ENCODE results near the gene PEX3. TPM values are rescaled to one million over a fixed set of nuclear protein-coding genes. Genes with fewer than 3 reads are reported as not detected.

Gene PEX3
- total and polyA plus RNA-seq, 2 experiments from 2014 or later = 23.2 to 24.5 TPM

DNA sequence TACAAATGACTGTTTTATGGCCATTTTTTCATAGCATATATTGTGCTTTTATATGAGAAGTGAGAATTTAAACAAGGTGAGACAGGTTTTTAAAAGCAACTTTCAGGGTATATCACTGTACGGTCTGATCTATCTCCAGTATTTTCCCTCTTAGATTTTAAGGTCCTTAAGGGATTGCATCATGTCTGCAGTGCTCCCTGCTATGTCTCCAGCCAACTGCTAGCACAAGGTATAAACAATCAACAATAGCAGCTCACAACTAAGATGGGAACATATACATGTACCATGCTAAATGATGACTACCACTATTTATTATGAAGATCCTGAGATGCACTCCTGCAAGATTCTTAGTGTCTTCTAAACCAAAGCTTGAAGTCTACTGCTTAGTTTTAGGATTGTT lies 53.8 kb downstream of the PEX3 start:
- Histone ChIP-seq H3K27ac (no peak overlapping the region), H3K79me2 (peaks cover 28% of the 10 kb centered on the region), H3K4me3 (no peak overlapping the region), H3K27me3 (no peaks in the 10 kb centered on the region), H3K4me2 (no peak overlapping the region), H3K36me3 (replicated peaks; ENCODE audit: insufficient read depth, low read depth) (no peaks in the 10 kb centered on the region), H4K20me1 (ENCODE audit: insufficient read depth, poor library complexity, severe bottlenecking) (peaks cover 3% of the 10 kb centered on the region), H3K9me2 (replicated peaks; ENCODE audit: insufficient read depth) (no peaks in the 10 kb centered on the region), H3K4me1 (ENCODE audit: insufficient read depth) (no peaks in the 10 kb centered on the region), H3K9me3 (ENCODE audit: low read depth) (no peaks in the 10 kb centered on the region), H2AFZ (no peak overlapping the region)
- 70% methylated on average over 1 of the region's 1 CpG for WGBS (ENCODE audit: low lambda C conversion rate, missing lambda C conversion rate)
- TF ChIP-seq, protein P1, sequence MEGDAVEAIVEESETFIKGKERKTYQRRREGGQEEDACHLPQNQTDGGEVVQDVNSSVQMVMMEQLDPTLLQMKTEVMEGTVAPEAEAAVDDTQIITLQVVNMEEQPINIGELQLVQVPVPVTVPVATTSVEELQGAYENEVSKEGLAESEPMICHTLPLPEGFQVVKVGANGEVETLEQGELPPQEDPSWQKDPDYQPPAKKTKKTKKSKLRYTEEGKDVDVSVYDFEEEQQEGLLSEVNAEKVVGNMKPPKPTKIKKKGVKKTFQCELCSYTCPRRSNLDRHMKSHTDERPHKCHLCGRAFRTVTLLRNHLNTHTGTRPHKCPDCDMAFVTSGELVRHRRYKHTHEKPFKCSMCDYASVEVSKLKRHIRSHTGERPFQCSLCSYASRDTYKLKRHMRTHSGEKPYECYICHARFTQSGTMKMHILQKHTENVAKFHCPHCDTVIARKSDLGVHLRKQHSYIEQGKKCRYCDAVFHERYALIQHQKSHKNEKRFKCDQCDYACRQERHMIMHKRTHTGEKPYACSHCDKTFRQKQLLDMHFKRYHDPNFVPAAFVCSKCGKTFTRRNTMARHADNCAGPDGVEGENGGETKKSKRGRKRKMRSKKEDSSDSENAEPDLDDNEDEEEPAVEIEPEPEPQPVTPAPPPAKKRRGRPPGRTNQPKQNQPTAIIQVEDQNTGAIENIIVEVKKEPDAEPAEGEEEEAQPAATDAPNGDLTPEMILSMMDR (IDR thresholded peaks at IDR 0.05; ENCODE audit: poor library complexity) = no peak
- TF ChIP-seq EZH2 (IDR thresholded peaks at IDR 0.05; ENCODE audit: borderline replicate concordance) = no peak
- TF ChIP-seq EZH2phosphoT487 (IDR thresholded peaks at IDR 0.05; ENCODE audit: low read depth, severe bottlenecking, unreplicated experiment) = no peak
- DNase-seq (ENCODE audit: low spot score) = no peak

DNA sequence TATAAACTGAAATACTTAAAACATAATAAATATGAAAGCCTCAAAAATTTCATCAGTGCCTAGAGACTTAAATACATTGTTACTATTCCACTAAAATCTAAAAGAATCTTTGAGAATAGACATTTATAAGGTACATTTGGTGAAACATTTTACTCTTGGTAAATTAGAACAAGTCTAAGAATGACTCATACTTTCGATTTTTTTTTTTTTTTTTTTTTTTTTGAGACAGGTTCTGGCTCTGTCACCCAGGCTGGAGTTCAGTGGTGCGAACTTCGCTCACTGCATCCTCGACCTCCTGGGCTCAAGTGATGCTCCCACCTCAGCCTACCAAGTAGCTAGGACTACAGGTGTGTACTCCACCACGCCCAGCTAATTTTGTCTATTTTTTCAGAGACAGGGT lies 54.5 kb downstream of the PEX3 start:
- Histone ChIP-seq H3K36me3 (replicated peaks; ENCODE audit: insufficient read depth, low read depth) (no peaks in the 10 kb centered on the region), H3K9me3 (ENCODE audit: low read depth) (no peaks in the 10 kb centered on the region)
- WGBS (ENCODE audit: low lambda C conversion rate, missing lambda C conversion rate) = 91% methylated on average over 5 of the region's 5 CpGs

DNA sequence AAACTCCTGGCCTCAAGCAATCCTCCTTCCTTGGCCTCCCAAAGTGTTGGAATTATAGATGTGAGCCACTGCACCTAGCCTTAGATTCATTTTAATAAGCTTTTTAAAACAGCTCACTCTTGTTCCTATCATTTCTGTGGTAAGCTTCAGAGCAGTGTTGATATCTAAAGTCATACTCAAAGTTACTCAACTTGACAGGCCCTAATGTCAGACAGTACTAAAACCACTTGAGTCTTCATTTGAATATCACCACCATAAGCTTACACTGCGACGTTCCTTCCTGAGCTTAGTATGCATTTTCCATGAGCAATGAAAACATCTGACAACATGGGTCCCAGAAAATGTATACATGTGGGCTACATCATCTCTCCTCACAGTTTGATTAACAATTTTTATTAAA lies 54.9 kb downstream of the PEX3 start:
- Histone ChIP-seq H3K36me3 (replicated peaks; ENCODE audit: insufficient read depth, low read depth) (no peaks in the 10 kb centered on the region), H3K9me2 (replicated peaks; ENCODE audit: insufficient read depth) (no peaks in the 10 kb centered on the region), H3K27me3 (no peaks in the 10 kb centered on the region), H3K4me3 (no peak overlapping the region), H3K4me1 (ENCODE audit: insufficient read depth) (peaks cover 4% of the 10 kb centered on the region), H3K79me2 (peaks cover 39% of the 10 kb centered on the region), H3K9me3 (ENCODE audit: low read depth) (no peaks in the 10 kb centered on the region), H3K4me2 (no peak overlapping the region), H4K20me1 (ENCODE audit: insufficient read depth, poor library complexity, severe bottlenecking) (peaks cover 3% of the 10 kb centered on the region), H3K27ac (no peak overlapping the region), H2AFZ (no peak overlapping the region)
- TF ChIP-seq EZH2 (IDR thresholded peaks at IDR 0.05; ENCODE audit: borderline replicate concordance) (no peak), EZH2phosphoT487 (IDR thresholded peaks at IDR 0.05; ENCODE audit: low read depth, severe bottlenecking, unreplicated experiment) (no peak)
- TF ChIP-seq, protein P1 (IDR thresholded peaks at IDR 0.05; ENCODE audit: poor library complexity) = no peak
- DNase-seq (ENCODE audit: low spot score) = no peak
- WGBS (ENCODE audit: low lambda C conversion rate, missing lambda C conversion rate) = 95% methylated on average over 2 of the region's 2 CpGs

More for the DNA sequence above, 54.5 kb downstream of the PEX3 start:
- no peak for DNase-seq (ENCODE audit: low spot score)
- H3K4me1 ChIP-seq (ENCODE audit: insufficient read depth) = no peaks in the 10 kb centered on the region
- no peak overlapping the region for H3K27ac ChIP-seq
- H3K9me2 ChIP-seq (replicated peaks; ENCODE audit: insufficient read depth) = no peaks in the 10 kb centered on the region
- peaks cover 35% of the 10 kb centered on the region for H3K79me2 ChIP-seq
- H2AFZ ChIP-seq = no peak overlapping the region
- no peaks in the 10 kb centered on the region for H3K27me3 ChIP-seq
- TF ChIP-seq EZH2 (IDR thresholded peaks at IDR 0.05; ENCODE audit: borderline replicate concordance) (no peak), EZH2phosphoT487 (IDR thresholded peaks at IDR 0.05; ENCODE audit: low read depth, severe bottlenecking, unreplicated experiment) (no peak)
- TF ChIP-seq, protein P1 (IDR thresholded peaks at IDR 0.05; ENCODE audit: poor library complexity) = no peak
- no peak overlapping the region for H3K4me3 ChIP-seq
- H4K20me1 ChIP-seq (ENCODE audit: insufficient read depth, poor library complexity, severe bottlenecking) = peaks cover 3% of the 10 kb centered on the region
- H3K4me2 ChIP-seq = no peak overlapping the region

DNA sequence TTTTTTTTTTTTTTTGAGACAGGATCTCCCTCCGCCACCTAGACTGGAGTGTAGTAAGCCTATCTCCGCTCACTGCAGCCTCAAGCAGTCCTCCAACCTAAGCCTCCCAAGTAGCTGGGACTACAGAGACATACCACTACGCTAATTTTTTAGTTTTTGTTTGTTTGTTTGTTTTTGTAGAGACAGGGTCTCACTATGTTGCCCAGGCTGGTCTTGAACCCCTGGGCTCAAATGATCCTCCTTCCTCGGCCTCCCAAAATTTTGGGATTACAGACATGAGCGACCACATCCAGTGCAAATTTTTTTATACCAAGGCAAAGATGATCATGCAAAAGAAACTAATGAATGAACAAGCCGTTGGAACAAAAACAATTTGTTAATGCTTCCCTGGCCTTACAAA lies 55.6 kb downstream of the PEX3 start:
- WGBS (ENCODE audit: low lambda C conversion rate, missing lambda C conversion rate) = 98% methylated on average over 6 of the region's 6 CpGs
- Histone ChIP-seq H3K9me3 (ENCODE audit: low read depth) (no peaks in the 10 kb centered on the region), H3K4me1 (ENCODE audit: insufficient read depth) (peaks cover 8% of the 10 kb centered on the region), H4K20me1 (ENCODE audit: insufficient read depth, poor library complexity, severe bottlenecking) (peaks cover 3% of the 10 kb centered on the region), H2AFZ (no peak overlapping the region), H3K36me3 (replicated peaks; ENCODE audit: insufficient read depth, low read depth) (no peaks in the 10 kb centered on the region), H3K4me2 (no peak overlapping the region), H3K27me3 (no peaks in the 10 kb centered on the region), H3K9me2 (replicated peaks; ENCODE audit: insufficient read depth) (no peaks in the 10 kb centered on the region), H3K4me3 (no peak overlapping the region), H3K79me2 (peaks cover 46% of the 10 kb centered on the region), H3K27ac (no peak overlapping the region)
- no peak for DNase-seq (ENCODE audit: low spot score)
- TF ChIP-seq, protein P1 (IDR thresholded peaks at IDR 0.05; ENCODE audit: poor library complexity) = no peak
- TF ChIP-seq EZH2phosphoT487 (IDR thresholded peaks at IDR 0.05; ENCODE audit: low read depth, severe bottlenecking, unreplicated experiment) (no peak), EZH2 (IDR thresholded peaks at IDR 0.05; ENCODE audit: borderline replicate concordance) (no peak)
